ENCODE data around the gene IRF3.

IRF3 gene

GRCh38 chr19:49687150-49687549, 21.5 kb upstream of the IRF3 start:
- DNase-seq = no peak

- no peak for DNase-seq
Measured at GRCh38 chr19:49686503-49687088, 20.9 kb upstream of the IRF3 start.

GRCh38 chr19:49685845-49686332, 20.2 kb upstream of the IRF3 start:
- DNase-seq = no peak

- DNase-seq = no peak
Measured at GRCh38 chr19:49684983-49685553, 19.4 kb upstream of the IRF3 start.

GRCh38 chr19:49684251-49684982, 18.8 kb upstream of the IRF3 start:
- peak; percentile 54 for DNase-seq

GRCh38 chr19:49683814-49684250, 18.2 kb upstream of the IRF3 start:
- DNase-seq = no peak

- no peak for DNase-seq
Measured at GRCh38 chr19:49682274-49682673, 16.6 kb upstream of the IRF3 start.

- no peak for DNase-seq
Measured at GRCh38 chr19:49681830-49682229, 16.2 kb upstream of the IRF3 start.

GRCh38 chr19:49680421-49681351, 15.0 kb upstream of the IRF3 start:
- DNase-seq = peak; percentile 95

- DNase-seq = no peak
Measured at GRCh38 chr19:49679771-49680413, 14.2 kb upstream of the IRF3 start.

GRCh38 chr19:49678985-49679770, 13.5 kb upstream of the IRF3 start:
- no peak for DNase-seq

- peak; percentile 92 for DNase-seq
Measured at GRCh38 chr19:49677901-49678674, 12.4 kb upstream of the IRF3 start.

- DNase-seq = peak; percentile 67
Measured at GRCh38 chr19:49677231-49677900, 11.7 kb upstream of the IRF3 start, which contains the start of gene PRMT1. Gene PRMT1, plus strand, starts transcription at chr19:49677271. Its CDS starts 10 bp downstream, at chr19:49677281.

- DNase-seq = peak; percentile 100
Measured at GRCh38 chr19:49676784-49677230, 11.2 kb upstream of the IRF3 start.

GRCh38 chr19:49676136-49676783, 10.6 kb upstream of the IRF3 start:
- peak; percentile 94 for DNase-seq

GRCh38 chr19:49672131-49672919, 6.7 kb upstream of the IRF3 start:
- peak; percentile 85 for DNase-seq

GRCh38 chr19:49669516-49669915, 3.9 kb upstream of the IRF3 start:
- no peak for DNase-seq

GRCh38 chr19:49667473-49667872, 1.8 kb upstream of the IRF3 start:
- DNase-seq = no peak

- no peak for DNase-seq
Measured at GRCh38 chr19:49666120-49666444, 425 bp upstream of the IRF3 start.
